Measurements from ENCODE around the gene GAS2L1. TPM values are rescaled to one million over a fixed set of nuclear protein-coding genes. Genes with fewer than 3 reads are reported as not detected.

Gene GAS2L1
- total RNA-seq, 1 donor from 2014 or later: not detected

GRCh38 chr22:29336751-29337490, 30.5 kb downstream of the GAS2L1 start:
- Mint-ChIP-seq H3K4me3 (no peak overlapping the region), H3K36me3 (ENCODE audit: low read depth) (peaks cover 93% of the 10 kb centered on the region), H3K27me3 (no peaks in the 10 kb centered on the region), H3K27ac (no peak overlapping the region), H3K9me3 (no peaks in the 10 kb centered on the region), H3K4me1 (no peaks in the 10 kb centered on the region)
- intact Hi-C loops (cut with micrococcal nuclease): no loop called here
- ATAC-seq (ENCODE audit: low read depth) (no peak), DNase-seq (no peak)
- ChIA-PET CTCF (no interaction called here), POLR2A (no interaction called here)
- TF ChIP-seq CTCF (IDR thresholded peaks at IDR 0.05): no peak

GRCh38 chr22:29337631-29338284, 31.3 kb downstream of the GAS2L1 start:
- no peak overlapping the region for H3K27ac Mint-ChIP-seq
- CTCF ChIA-PET: no interaction called here
- peaks cover 94% of the 10 kb centered on the region for H3K36me3 Mint-ChIP-seq (ENCODE audit: low read depth)
- POLR2A ChIA-PET: no interaction called here
- H3K9me3 Mint-ChIP-seq: no peaks in the 10 kb centered on the region
- intact Hi-C loops (cut with micrococcal nuclease): no loop called here
- no peak for DNase-seq
- no peaks in the 10 kb centered on the region for H3K27me3 Mint-ChIP-seq
- ATAC-seq (ENCODE audit: low read depth): no peak
- no peaks in the 10 kb centered on the region for H3K4me1 Mint-ChIP-seq
- no peak for TF ChIP-seq CTCF (IDR thresholded peaks at IDR 0.05)
- no peak overlapping the region for H3K4me3 Mint-ChIP-seq

DNA sequence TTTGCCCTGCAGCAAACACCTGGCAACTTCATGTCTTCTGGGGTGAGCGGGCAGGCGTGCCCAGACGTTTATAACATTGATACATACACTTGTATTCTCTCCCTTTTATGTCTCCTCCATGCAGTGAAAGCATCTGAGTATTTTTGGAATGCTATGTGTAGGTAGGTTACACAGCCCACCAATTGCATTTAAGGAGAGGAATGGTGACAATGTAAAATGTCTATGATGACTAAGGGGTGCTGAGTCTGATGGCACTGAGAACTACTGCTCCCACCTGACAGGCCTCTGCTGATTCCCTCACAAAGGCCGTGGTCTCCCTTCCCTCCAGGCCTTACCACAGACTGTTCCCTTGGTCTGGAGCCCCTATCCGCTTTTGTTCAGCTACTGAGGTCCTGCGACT, 31.9 kb downstream of the GAS2L1 start:
- H3K9me3 Mint-ChIP-seq: no peaks in the 10 kb centered on the region
- CTCF ChIA-PET: no interaction called here
- TF ChIP-seq CTCF (IDR thresholded peaks at IDR 0.05): no peak
- DNase-seq (no peak), ATAC-seq (ENCODE audit: low read depth) (no peak)
- H3K27me3 Mint-ChIP-seq: no peaks in the 10 kb centered on the region
- intact Hi-C loops (cut with micrococcal nuclease): no loop called here
- H3K27ac Mint-ChIP-seq: no peak overlapping the region
- POLR2A ChIA-PET: no interaction called here
- H3K4me3 Mint-ChIP-seq: no peak overlapping the region
- H3K4me1 Mint-ChIP-seq: no peaks in the 10 kb centered on the region
- peaks cover 98% of the 10 kb centered on the region for H3K36me3 Mint-ChIP-seq (ENCODE audit: low read depth)

- Mint-ChIP-seq H3K27ac (no peak overlapping the region), H3K4me3 (no peak overlapping the region), H3K9me3 (no peaks in the 10 kb centered on the region), H3K4me1 (no peaks in the 10 kb centered on the region), H3K36me3 (ENCODE audit: low read depth) (peaks cover 97% of the 10 kb centered on the region), H3K27me3 (no peaks in the 10 kb centered on the region)
- ChIA-PET CTCF (no interaction called here), POLR2A (no interaction called here)
- intact Hi-C loops (cut with micrococcal nuclease): no loop called here
- DNase-seq: no peak
- TF ChIP-seq CTCF (IDR thresholded peaks at IDR 0.05): no peak
- ATAC-seq (ENCODE audit: low read depth): no peak
Observed at GRCh38 chr22:29339381-29340235, 33.2 kb downstream of the GAS2L1 start.

DNA sequence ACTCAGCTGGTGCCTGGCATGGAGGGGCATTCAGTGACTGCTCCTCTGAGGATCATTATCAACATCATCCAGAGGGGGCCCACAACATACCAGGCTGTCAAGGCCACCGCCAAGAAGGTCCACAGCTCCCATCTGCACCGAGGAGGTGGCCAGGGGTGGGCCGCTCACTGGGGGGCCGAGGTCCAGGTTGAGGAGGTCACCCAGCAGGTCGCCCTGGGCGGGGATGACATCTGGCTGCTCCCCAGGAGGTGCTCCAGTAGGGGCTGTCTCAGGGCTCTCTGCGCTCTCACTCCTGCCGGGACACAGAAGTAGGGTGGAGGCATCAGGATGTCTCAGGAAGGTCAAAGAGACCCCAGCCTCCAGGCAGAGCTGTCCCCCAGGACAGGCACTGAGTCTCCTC, 34.1 kb downstream of the GAS2L1 start:
- H3K4me1 Mint-ChIP-seq: no peaks in the 10 kb centered on the region
- no peak overlapping the region for H3K4me3 Mint-ChIP-seq
- H3K9me3 Mint-ChIP-seq: no peaks in the 10 kb centered on the region
- H3K36me3 Mint-ChIP-seq (ENCODE audit: low read depth): peaks cover 95% of the 10 kb centered on the region
- TF ChIP-seq CTCF (IDR thresholded peaks at IDR 0.05): no peak
- H3K27ac Mint-ChIP-seq: no peak overlapping the region
- intact Hi-C loops (cut with micrococcal nuclease): no loop called here
- H3K27me3 Mint-ChIP-seq: no peaks in the 10 kb centered on the region
- ChIA-PET POLR2A (no interaction called here), CTCF (no interaction called here)
- DNase-seq: no peak
- ATAC-seq (ENCODE audit: low read depth): no peak

Data from activated B cell treated with CpG ODN at 0.5 μM for 24 hours (primary cell).